ENCODE results near the gene C11orf16.
A peak's percentile ranks its signal among the peaks of the same experiment; 100 is the strongest.
"Not testable (repeated sequence)": the region's sequence is repeated elsewhere in the genome, so short reads cannot be mapped to it uniquely, and the experiment has no call there.

The C11orf16 gene

DNA sequence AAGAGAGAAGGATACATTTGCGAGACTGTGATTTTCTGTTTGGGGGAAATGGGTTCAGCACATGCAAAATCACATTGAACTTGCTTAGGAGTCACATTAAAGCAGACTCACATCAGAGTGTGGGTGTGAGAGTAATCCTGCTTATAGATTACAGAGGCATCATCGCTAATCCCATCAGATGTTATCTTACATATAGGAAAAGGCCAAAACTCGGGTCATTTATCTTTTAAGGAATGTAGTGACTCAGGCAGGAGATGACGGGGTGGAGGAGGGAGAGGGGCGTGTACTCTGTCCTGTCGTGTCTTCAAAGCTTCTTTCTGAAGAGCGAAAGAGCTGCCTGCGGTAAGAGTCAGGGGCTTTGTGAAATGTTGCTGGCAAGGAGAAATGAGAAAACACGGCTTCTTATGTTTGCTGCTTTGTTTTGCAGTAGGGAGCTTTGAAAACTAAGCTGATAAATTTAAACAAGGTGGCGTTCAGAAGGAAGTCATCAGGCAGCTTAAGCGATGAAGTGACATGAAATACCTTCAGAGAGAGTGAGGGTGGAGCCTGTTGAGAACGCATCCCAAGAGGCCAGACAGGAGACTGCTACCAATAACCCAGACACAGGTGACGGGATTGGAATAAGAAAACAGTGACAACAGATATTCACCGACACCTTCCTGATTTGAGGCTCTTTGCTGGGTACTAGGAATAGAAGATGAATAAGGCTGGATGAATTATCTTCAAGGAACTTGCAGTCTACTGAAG lies 2.2 kb upstream of the C11orf16 start:
- DNase-seq, result no peak

DNA sequence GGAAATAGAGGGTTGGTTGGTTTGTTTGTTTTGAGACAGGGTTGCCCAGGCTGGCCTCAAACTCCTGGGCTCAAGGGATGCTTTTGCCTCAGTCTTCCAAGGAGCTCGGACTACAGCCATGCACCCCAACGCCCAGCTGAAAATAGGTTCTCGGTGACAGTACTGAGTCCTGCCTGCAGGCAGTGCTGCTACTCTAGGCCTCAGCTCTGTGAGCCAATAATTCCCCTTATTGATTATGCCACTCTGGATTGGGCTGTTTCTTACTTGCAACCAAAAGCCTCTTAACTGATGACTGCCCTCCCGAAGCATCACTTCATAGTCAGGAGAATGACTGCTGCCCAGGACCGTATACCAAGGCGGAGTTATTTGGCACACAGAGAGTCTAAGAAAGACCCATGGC lies 1.2 kb upstream of the C11orf16 start:
- DNase-seq, result no peak

DNA sequence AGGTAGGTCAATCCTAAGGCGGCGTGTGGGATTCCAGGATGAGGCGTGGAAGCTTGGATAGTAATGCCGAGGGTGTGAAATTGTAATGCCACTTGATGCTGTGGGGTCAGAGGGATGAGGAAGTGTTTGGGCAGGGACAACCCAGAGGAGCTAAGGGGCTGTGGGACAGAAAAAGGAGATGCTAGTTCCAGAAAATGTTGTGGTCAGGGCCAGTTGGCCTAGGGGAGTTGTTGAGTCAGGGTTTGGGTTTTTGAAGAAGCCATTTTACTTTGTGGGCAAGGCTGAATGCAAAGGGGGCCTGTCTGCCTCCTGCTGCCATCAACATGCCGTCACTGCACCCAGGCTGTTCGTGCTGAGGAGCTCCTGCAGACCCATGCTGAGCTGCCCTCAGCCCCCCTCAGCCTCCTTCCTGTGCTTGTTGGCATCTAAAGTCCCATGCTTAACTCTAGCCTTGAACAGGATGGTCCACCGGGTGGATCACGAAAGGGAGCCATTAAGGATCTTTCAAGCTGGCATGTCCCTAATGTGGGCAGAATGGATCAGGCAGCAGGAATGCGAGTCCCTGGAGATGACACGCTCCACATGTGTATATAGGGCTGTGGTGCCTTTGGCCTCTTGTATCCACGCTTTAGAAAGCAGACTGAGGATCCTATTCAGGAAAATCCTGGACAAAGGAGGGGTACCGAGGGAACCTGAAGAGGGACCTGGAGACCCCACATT lies 2.1 kb downstream of the C11orf16 start:
- no peak for DNase-seq

DNA sequence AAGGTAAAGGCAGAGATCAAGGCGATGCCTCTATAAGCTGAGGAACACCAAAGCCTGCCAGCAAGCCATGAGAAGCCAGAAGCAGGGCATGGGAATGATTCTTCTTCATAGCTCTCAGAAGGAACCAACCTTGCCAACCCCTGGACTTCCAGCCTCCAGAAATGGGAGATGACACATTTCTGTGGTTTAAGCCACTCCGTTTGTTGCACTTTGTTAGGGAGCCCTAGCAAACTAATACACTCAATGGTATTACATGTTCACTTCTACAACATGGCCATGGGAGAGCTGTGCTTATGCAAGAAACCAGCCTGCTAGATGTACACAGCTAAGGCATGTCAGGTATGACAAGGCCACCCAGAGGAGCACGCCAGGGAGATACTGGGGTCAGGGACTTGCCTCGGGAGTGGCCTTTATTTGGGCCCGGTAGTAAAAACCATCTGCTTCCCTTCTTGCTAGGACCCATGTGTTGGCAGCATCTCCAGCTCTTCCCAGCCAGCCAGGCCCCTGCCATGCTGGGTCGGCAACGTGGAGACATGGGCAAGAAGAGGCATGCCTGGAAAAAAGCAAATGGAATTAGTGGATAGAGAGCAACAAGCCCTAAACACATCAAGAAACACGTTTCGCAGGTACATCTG lies 3.6 kb downstream of the C11orf16 start:
- no peak for DNase-seq

GRCh38 chr11:8928205-8928604 lies 4.5 kb downstream of the C11orf16 start:
- no peak for DNase-seq

- DNase-seq, result no peak
Observed at GRCh38 chr11:8927233-8927632, 5.5 kb downstream of the C11orf16 start.

GRCh38 chr11:8926236-8926635 lies 6.5 kb downstream of the C11orf16 start:
- DNase-seq, result no peak

- DNase-seq, result no peak
Observed at GRCh38 chr11:8925711-8926110, 7.0 kb downstream of the C11orf16 start.

GRCh38 chr11:8922691-8923090 lies 10.1 kb downstream of the C11orf16 start:
- no peak for DNase-seq

DNA sequence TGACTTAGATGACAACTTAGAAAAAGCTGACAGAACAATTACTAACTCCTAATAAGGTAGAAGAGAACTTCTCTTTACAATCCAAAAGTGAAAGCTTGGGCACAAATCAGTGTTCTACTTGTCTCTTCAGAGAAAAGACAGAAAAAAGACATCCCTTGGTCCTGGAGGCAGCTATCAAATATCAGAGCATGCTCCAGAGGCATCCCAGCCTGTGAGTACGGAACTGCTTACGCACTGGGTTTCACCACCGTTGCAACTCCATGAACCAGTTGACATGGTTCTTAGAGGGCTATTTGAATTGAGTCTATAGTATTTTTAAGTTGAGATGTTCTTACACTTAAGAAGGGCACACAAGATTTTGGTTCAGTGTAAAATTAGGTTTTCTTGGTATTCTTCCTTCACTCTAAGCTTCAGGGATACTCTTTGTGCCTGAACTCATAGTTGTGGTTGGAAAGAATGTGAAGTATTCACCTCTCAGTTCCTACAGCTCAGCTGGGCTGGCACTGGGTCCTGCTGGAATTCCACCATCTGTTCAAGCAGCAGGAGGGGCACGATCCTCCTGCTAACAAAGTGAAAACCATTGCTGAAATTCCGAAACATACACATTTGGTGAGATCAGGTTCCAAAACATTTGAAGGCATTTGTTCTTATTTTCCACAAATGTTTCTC lies 15.5 kb downstream of the C11orf16 start:
- no peak for DNase-seq

GRCh38 chr11:8914661-8915018 lies 18.1 kb downstream of the C11orf16 start:
- DNase-seq, result no peak

- peak; percentile 8 for DNase-seq
Observed at GRCh38 chr11:8913961-8914660, 18.6 kb downstream of the C11orf16 start.

GRCh38 chr11:8911029-8911823 lies 21.5 kb downstream of the C11orf16 start, which contains the start of gene AKIP1:
Gene AKIP1 (plus strand): TSS chr11:8911189. CDS start chr11:8911450, 261 bp downstream.
- peak; percentile 96 for DNase-seq

GRCh38 chr11:8910649-8911026 lies 22.1 kb downstream of the C11orf16 start:
- no peak for DNase-seq

- no peak for DNase-seq
Observed at GRCh38 chr11:8908099-8908498, 24.6 kb downstream of the C11orf16 start.

DNA sequence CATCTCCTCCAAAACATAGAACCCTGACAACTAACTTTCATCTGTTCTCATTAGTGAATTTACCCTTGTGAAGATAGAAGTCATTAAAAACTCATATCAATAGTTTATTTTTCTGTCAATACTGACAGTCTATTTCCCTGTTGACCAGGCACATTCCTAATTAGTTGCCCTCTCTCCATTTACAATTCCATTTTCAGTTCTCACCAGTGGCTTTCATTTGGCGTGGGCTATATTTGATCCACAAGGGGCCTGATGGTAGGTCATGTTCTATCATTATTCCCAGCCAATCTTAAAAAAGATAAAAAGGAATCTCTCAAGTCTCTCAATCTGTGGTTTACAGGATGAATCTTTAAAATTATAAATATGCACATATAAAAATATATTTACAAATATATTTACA lies 25.6 kb downstream of the C11orf16 start:
- DNase-seq, result no peak

- no peak for DNase-seq
Observed at GRCh38 chr11:8905528-8906165, 27.1 kb downstream of the C11orf16 start.

- DNase-seq, result no peak
Observed at GRCh38 chr11:8899119-8899753, 33.5 kb downstream of the C11orf16 start.

GRCh38 chr11:8891185-8891584 lies 41.6 kb downstream of the C11orf16 start:
- not testable (repeated sequence) for DNase-seq

GRCh38 chr11:8886322-8886721 lies 46.4 kb downstream of the C11orf16 start:
- DNase-seq, result no peak

- not testable (repeated sequence) for DNase-seq
Observed at GRCh38 chr11:8881585-8881984, 51.2 kb downstream of the C11orf16 start.
